Renal cortex interstitium (tissue), 11 donors: ENCODE results near the gene AHDC1. TPM values are rescaled to one million over a fixed set of nuclear protein-coding genes. Genes with fewer than 3 reads are reported as not detected.

Experiments used
- DNase-seq, 11 donors: peaks; one replicate each; pipeline ENCODE4 v3.0.0-alpha.2; 2013; ENCODE audit warnings: low read depth in 9 of 11, low spot score in 4 of 11; ENCODE audit errors: extremely low read depth in 1 of 11
- polyA plus RNA-seq, 3 donors: library from polyadenylated mRNA; unstranded; fragments of 120-200 nt; gene quantifications; one replicate each; pipeline ENCODE4 v1.2.1, GENCODE V29; 2013; ENCODE audit not compliant: insufficient read length in 3 of 3

AHDC1 gene
- polyA plus RNA-seq, 3 donors = 34.6 to 50.9 (median 48.8) TPM

DNA sequence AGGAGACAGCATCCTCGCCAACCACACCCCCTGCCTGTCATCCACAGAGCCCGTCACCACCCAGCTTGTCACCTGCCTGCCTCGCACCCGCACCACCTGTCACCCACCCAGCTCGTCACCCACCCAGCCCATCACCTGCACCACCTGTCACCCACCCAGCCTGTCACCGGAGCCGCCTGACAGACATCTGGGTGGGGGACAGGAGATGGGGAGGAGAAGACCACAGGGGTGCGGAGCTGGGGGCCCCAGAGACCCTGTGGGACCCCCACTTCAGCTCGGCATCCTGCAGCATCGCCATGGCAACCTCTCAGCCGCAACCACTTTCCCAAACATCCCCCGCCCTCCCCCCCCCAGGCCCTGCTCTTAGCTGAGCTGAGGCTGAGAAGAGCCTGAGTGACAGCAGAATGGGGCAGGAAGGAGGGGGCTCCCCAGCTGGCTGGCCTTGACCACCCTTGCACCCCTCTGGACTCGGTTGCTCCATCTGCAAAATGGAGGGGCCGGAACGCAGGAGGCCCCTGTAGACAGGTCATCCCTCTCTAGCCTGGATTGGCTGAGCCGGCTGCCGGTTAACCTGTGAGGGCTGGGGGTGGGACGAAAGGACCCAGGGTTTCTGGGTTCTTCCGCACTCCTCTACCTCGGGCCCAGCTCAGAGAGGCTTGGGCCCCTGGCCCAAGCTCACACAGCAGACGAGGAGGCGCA, 11.6 kb downstream of the AHDC1 start:
- DNase-seq = no peak

DNA sequence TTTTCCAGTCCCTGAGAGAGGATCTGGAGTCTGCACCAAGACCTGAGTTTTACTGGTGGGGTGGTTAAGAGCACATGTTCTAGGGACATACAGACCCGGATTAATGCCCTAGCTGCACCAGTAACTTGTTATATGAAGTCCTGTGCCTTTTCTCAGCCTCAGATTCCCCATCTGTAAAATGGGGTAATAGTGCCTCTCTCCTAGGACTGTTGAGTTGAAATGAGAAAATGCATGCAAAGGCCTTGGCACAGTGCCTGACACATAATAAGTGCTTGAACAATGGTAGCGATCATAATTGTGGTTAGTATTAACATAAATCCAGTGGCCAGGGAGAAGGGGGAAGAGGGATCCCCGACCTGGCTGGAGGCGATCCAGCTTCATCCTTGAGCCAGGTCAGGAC, 12.3 kb downstream of the AHDC1 start:
- no peak for DNase-seq

DNA sequence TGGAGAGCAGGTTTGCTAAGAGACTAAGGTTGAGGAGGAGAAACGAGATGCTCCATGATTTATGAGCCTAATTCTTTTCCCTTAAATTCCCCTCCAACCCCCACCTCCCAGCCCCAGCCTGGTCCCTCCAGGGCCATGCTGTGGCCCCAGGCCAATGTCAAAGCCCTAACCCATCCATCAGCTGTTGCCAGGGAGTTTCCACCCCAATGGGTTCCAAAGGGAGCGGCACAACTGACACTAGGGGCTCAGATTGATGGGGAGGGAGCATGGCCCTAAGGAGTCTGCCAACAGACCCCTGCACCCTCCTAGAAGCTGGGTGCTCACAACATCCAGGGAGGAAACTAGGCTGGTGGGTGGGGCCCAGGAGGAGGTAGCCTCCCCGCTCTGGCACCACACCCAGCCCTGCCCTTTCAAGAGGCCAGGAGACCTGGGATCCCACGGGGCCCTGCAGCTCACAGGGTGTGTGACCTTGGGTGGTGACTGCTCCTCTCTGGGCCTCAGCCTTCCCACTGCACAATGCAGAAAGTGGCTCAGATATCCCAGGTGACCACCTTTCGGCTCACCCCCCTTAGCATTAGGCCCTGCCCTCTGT, 12.9 kb downstream of the AHDC1 start:
- DNase-seq = no peak

DNA sequence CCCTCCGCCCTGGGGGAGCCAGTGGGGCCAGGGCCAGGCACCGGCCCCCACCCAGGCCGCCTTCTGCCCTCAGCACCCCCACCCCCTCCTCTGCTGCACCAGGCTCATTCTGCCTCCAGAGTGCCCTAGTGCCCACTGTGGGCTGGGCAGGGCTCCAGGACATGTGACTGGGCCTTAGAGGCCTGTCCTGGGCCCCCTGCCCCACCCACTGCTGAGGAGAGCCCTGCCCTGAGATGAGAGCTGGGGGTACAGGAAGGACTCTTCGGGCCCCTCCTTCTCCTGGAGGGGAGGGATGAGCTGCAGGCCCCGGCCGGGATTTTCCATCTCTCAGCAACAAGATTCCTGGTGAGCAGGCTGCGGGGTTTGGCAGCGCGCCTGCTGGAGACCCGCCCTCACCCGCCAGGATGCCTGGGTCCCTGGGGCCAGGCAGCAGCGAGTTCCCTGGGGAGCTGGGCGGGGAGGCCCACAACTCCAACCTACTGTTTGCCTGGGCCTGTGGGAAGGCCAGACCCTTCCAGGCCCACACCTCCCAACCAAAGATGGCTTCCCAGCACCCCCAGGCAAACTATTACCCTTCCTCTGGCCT, 14.0 kb downstream of the AHDC1 start:
- no peak for DNase-seq

DNA sequence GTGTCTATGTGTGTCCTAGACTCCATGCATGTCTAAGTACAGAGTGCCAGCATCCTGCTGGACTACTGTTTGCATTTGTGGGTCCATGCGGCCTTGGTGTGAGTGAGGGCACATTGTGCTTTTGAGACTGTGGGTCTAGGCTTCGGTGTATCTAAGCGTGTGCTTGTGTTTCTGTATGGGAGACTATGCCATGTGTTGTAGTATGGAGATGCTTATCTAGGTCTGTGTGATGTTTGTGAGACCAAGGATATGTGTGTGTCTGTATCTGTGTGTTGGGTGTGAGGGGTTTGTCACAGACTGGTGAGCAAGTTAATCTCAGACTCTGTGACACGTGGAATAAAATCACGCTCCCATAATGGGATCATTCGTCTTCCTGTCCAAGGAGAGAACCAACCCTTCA, 14.5 kb downstream of the AHDC1 start:
- no peak for DNase-seq

DNA sequence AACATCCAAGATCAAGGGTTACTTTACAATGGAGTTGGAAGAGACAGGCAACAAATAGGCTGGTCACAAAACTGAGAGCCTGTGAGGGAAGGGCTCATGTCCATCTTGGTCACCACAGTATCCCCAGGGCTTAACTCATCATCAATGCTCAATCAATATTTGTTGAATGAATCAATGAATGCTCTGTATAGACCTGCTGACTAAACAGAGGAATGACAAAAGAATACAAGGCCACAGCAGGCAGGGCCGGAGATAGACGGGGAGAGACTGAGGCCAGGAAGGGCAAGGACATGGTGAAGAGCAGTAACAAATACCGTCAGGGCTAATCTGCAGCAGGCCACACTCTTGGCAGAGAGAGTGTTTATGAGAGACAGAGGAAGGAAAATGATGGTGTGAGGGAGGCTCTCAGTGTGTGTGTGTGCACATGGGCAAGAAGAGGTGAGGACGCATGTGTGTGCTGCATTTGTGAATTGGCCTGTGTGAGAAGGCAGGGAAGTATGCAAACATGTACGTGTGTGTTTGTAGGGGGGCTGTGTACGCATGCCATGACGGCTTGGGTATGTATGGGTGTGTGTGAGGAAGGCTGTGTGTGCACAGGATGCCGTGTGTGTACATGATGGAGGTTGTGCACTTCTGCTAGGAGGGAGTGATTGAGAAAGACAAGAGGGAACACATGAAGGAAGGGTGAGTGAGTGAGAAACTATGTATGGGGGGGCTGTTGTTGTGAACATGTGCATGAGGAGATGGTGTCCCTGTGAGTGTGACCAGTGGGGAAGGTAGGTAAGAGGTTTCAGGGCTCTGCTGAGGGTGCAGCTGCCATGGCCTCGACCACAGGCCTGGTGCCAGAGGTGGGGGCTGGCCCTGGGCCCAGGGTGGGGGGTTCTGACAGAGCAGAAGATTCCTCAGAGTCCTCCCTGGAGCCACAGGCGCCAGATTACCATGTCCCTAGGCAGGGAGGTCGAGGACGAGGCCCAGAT, 15.4 kb downstream of the AHDC1 start:
- no peak for DNase-seq

DNA sequence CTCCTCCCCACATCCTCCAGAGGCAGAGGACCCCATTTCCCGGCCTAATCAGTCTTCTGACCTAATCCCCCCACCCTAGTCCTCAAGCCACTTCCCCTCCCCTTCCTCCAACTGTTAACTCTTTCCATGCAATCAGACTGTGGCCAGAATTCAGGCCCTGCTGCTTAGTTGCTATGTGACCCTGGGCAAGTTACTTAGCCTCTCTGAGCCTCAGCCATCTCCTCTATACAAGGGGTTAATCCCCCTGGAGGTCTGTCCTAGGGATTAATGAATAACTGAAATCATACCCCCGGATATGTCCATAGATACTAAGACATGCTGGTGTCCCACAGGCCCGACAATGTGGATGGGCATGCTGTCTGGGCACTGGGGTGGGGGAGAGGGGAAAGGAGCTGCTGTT, 18.3 kb downstream of the AHDC1 start:
- DNase-seq = no peak

DNA sequence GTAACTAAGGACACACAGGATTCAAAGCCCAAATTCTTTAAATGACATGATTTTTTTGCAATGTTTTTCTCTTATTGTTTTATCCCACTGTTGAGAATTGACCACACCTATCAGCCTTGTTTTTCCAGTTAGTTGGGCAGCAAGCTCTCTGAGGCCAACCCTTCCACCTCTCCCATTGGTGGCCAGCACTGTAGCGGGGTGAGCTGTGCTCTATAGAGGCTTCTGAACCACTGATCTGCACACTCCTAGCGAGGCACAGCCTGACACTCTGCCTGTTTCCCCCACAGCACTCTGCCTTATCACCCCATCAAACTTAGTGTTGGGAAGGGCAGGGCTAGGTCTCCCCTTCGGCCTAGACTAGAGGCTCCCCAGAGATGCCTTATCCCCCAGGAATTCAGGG, 19.5 kb downstream of the AHDC1 start:
- no peak for DNase-seq

DNA sequence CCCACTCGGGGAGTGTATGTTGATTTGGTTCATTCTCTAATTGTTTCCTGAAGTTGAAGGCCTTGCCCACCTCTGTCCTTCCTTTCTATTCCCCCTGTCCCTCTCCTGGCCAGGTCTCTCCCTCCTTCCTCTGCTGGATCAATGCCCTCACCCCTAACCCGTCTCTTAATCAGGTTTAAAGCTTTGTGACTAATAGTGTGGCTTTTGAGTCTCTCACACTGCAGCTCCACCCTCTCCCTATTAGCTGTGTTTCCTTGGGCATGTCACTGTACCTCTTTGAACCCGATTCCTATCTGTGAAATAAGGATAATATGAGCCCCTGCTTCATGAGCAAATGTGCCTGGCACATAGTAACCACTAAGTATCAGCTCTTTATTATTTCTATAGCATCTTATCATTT, 20.5 kb downstream of the AHDC1 start:
- DNase-seq = no peak

DNA sequence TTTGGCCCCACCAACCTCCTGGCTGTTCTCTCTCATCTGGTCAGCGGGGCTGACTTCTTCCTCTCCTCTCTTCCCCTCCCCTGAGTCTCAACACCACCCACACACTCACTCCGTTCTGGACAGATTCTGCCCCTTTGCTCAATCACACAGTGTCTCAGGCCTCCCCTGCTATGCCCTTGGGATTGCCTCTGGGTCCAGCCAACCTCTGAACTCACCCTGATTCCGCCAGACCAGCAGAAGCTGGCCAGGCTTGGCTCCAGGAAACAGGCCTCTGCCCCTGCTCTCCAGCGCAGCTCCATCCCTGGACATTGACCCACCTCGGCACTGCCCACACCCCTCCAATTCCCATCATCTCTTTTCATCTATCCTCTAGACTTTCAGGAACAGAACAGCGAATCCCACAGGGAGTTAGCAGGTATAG, 22.1 kb downstream of the AHDC1 start:
- no peak for DNase-seq

DNA sequence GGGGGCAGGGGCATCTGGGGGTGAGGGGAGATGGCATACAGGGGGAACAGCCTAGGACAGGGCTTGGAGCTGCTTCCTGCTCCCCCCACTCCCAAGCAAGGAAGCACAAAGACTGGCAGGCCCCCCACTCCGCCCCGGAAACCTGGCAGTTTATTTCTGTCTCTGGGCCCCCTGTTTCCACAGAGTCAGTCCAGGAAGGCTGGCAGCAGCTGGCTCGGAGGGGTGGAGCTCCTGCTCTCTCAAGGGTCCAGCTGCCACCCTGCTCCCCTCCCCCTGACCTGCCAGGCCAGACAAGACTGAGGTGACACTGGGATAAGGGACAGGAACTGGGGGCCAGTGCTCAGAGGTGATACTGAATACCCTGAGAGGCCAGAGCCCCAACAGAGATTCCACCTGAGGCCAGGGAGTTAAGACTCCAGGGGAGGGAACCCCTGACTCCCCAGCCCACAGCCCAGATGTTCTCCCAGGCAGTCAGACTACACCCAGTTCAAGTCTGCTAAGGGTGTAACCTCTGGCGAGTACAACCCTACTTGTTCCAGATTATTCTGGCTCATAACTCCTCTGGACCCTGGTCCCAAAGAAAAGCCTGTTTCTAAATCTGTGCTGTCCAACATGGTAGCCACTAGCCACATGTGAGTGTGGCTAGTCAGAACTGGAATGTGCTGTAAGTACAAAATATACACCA, 26.3 kb downstream of the AHDC1 start:
- no peak for DNase-seq

DNA sequence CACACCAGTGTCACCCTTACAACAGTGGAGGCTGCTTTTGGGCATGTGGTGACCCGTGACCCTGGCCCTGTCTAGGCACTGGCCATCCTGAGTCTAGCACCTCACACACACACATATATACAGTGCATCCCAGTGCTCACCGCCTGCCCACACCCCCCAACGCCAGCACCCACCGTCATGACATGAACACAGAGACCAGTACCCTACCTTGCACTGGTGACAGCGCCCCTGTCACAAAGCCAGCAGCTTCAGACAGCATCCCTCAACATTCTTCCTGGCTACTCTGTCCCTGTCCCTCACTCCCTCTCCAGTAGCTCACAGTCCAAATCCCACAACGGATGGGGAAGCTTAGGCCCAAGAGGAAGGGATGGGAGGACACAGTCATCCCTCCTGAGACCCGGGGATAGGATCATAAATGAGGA, 27.1 kb downstream of the AHDC1 start:
- no peak for DNase-seq

DNA sequence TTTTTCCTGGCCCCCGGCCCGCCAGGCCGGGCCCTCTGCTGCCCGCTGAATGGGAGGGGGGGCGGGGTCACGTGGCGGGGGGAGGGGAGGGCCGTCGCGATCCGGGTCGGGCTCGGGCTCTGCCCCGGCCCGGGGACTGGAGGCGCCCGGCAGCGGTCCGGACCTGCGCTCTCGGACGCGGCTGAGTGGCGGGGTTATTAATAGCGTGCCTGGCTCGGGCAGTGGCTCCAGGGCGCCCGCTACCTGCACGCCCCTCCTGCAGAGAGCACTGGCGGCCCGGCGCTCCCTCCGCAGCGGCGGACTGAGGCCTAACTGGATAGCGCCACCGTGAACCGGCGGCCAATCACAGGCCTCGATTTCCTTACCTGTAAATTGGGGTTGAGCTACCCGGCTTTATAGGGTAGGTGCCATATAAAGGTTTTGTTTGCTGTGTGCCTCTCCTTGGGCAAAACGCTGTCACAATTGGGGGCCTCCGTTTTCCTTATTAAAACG, 28.1 kb downstream of the AHDC1 start:
- DNase-seq = no peak

DNA sequence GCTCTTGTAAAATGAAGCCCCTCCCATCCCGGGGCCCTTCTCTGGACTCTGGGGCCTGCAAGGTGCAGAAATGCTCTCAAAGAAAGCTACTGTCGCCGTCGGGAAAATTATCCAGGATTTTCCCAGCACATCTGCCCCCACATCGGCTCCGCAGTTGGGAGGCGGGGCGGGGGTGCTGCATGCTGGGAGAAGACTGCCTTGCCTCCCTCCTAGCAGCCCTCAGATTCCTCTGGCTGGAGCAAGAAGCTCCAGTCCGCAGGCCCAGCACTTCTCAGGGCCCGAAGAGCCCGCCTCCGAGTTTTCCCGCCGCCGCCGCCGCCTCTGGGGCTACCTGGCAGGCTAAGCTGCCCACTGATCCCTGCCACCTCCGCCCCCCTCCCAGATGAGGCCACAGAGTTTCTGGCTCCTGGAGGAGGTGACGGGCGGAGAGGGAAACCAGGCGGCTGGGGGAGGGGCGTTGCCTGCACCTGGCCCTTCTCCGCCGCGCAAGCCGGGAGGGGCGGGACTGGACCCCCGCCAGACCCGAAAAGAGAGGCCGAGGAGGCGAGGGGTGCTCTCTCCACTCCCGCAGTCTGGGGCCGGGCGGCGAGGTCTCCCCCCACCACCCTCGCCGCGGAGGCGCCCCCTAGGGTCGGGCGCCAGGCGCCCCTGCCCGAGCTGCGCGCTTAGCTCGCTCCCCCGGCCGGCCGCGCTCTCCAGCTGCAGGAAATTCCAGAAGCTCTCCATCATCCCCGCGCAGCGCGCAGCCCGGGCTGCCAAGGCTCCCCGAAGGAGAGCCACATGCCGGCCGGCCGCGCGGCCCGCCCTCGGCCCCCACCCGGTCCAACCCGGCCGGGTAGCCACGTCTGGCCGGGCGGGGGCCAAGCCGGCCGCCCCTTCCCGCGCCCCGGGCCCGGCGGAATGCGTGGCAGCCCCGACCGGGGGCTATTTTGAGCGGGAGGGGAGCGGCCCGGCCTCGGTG, 28.8 kb downstream of the AHDC1 start:
- DNase-seq = peak in 3 of 11 donors; percentile 70 to 79 (median 74)

DNA sequence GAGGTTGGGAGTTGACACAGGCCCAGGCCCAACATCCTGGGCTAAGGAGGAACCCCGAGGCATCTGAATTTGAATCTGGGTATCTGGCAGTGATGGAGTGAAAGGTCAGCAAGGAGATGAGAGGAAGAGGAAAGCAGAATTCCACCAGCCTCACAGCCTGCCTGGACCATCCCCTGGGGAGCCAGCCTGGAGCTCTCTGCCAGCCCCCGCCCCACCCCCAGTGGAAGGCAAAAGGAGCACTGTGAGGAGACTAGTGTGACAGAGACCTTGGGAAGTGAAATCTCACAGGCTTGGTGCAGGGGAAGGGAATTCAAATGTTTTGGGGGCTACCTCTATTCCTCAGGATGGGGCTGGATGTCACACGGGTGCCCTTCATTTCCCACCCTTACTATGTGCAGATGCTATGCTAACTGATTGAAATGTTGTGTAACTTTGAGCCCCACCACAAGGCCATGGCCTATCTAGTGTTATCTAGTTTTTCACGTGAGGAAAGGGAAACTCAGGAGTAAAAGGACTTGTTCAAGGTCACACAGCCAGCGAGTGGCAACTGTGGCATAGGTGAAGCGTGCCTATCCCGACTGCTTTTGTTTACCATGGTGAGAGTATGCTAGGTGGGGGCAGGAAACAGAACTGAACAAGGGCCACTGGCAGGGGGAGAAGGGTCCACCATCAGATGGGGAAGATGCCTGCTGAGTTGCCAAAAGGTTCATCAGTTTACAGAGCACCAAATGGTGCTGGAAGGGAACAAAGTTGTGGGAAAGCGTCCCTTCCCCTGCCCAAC, 29.8 kb downstream of the AHDC1 start:
- DNase-seq = no peak

DNA sequence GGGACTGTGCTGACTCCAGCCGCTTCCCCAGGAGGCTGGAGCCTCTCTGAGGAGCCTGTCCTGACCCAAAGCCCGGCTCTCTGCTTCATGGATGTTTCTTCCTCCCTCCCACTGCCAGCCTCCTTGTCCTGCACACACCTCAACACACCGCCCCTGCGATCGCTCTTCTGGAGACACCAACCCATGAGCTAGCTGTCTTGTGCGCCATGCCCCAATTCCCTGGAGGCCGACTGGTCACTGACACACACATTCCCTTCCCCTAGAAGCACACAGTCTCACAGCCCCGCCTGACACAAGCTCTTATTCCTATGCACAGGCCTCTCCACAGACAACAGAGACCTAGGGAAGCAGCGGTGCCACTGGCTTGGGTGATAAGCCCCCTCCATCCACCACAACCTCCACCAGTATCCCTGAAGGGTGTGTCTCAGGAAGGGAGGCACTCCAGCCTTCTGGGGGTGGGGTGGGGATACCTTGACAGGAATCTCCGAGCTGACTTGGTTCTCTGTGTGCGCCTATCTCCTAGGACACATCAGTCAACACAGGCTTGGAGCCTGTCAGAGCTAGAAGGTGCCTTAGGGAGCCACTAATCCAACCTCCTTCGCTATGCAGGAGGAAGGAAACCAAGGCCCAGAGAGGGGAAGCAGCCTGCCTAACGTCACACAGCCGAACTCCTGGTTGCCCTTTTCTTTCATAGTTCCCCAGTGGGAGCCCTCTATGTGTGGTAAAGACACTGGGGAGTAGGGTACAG, 31.1 kb downstream of the AHDC1 start:
- no peak for DNase-seq
